H1 (cell line): ENCODE data around the gene HECTD1. TPM values are rescaled to one million over a fixed set of nuclear protein-coding genes. Genes with fewer than 3 reads are reported as not detected.

Source experiments
- CTCF ChIA-PET: fragments of 300-600 bp; sonication (Branson Sonifier 250); formaldehyde crosslinking; loops from one replicate; lab custom pipeline; 2021; ENCODE audit not compliant: partially characterized antibody; lab: Charles Lee
- POLR2A ChIA-PET: fragments of 300-600 bp; sonication (Branson Sonifier 250); formaldehyde crosslinking; loops from one replicate; lab custom pipeline; 2021; ENCODE audit warnings: inconsistent platforms; ENCODE audit not compliant: partially characterized antibody; lab: Charles Lee
- DNase-seq, 2 experiments: peaks; one replicate each; pipeline versions ENCODE4 v3.0.0 to v3.0.0-alpha.2; 2010 to 2022; ENCODE audit warnings: low spot score in 2 of 2, low read depth in 1 of 2, mixed read lengths in 1 of 2
- FAIRE-seq: peaks from 2 replicates; lab custom pipeline; 2011; peaks lifted over from hg19 to GRCh38; lab: Jason Lieb, UNC
- H2AFZ ChIP-seq: 2 replicates; pipeline ENCODE4 v1.8.1; 2012; ENCODE audit warnings: low read length, inconsistent platforms
- H2AK5ac ChIP-seq: 2 replicates; pipeline ENCODE4 v1.6.1; 2013; ENCODE audit warnings: low read depth, low read length
- H2BK120ac ChIP-seq: replicated peaks from 2 replicates; pipeline ENCODE3; 2013; ENCODE audit warnings: low read depth, low read length, inconsistent platforms
- H2BK12ac ChIP-seq: 2 replicates; pipeline ENCODE4 v1.6.1; 2013; ENCODE audit warnings: low read depth, low read length
- H2BK15ac ChIP-seq: 2 replicates; pipeline ENCODE4 v1.6.1; 2013; ENCODE audit warnings: low read length
- H2BK20ac ChIP-seq: 2 replicates; pipeline ENCODE4 v1.6.1; 2013; ENCODE audit warnings: low read length
- H2BK5ac ChIP-seq: 2 replicates; pipeline ENCODE4 v1.6.1; 2013; ENCODE audit warnings: low read depth, low read length
- H3K14ac ChIP-seq: 2 replicates; pipeline ENCODE4 v1.6.1; 2013; ENCODE audit warnings: inconsistent platforms; ENCODE audit not compliant: insufficient read length
- H3K18ac ChIP-seq: 2 replicates; pipeline ENCODE4 v1.6.1; 2013; ENCODE audit warnings: low read length; ENCODE audit errors: extremely low read depth
- H3K23ac ChIP-seq: 2 replicates; pipeline ENCODE4 v1.6.1; 2013; ENCODE audit warnings: inconsistent platforms; ENCODE audit not compliant: insufficient read length
- H3K23me2 ChIP-seq: 2 replicates; pipeline ENCODE4 v1.6.1; 2013; ENCODE audit warnings: low read depth, low read length
- H3K27ac ChIP-seq: 2 replicates; pipeline ENCODE4 v1.6.1; 2011; ENCODE audit warnings: low read depth, low read length, inconsistent platforms
- H3K27me3 ChIP-seq, 4 experiments: replicated peaks in 1 of 4; 1 replicate in 1 of 4; 2 replicates in 3 of 4; pipeline versions ENCODE4 v1.6.1 to v1.8.1; 2011 to 2013; ENCODE audit warnings: low read length in 3 of 4, mild to moderate bottlenecking in 3 of 4, inconsistent platforms in 2 of 4, mixed read lengths in 2 of 4, moderate library complexity in 1 of 4; ENCODE audit not compliant: control insufficient read depth in 3 of 4, insufficient read depth in 3 of 4; ENCODE audit errors: extremely low read depth in 1 of 4
- H3K36me3 ChIP-seq, 4 experiments: 2 replicates each; pipeline versions ENCODE4 v1.6.1 to v1.8.1; 2011 to 2013; ENCODE audit warnings: mild to moderate bottlenecking in 4 of 4, low read length in 3 of 4, moderate library complexity in 2 of 4, control low read depth in 1 of 4, inconsistent platforms in 1 of 4; ENCODE audit not compliant: insufficient read depth in 4 of 4, control insufficient read depth in 2 of 4
- H3K4ac ChIP-seq: replicated peaks from 2 replicates; pipeline ENCODE3; 2013; ENCODE audit warnings: low read length, low read depth, mixed read lengths, inconsistent platforms; ENCODE audit not compliant: insufficient read length
- H3K4me1 ChIP-seq, 4 experiments: replicated peaks in 1 of 4; 1 replicate in 1 of 4; 2 replicates in 3 of 4; pipeline versions ENCODE4 v1.6.1 to v1.8.1; 2011 to 2013; ENCODE audit warnings: low read length in 3 of 4, inconsistent platforms in 2 of 4, mixed read lengths in 1 of 4; ENCODE audit not compliant: insufficient read depth in 4 of 4, control insufficient read depth in 3 of 4
- H3K4me2 ChIP-seq, 2 experiments: 2 replicates each; pipeline versions ENCODE4 v1.6.1 to v1.8.1; 2011 to 2013; ENCODE audit warnings: low read depth in 2 of 2, low read length in 2 of 2, control low read depth in 1 of 2, inconsistent platforms in 1 of 2, mild to moderate bottlenecking in 1 of 2; ENCODE audit not compliant: insufficient read depth in 1 of 2
- H3K4me3 ChIP-seq, 4 experiments: fragments of 200-600, 300-600 bp in 1 of 4; sonication (generic), shearing (Covaris generic), sonication (Bioruptor Twin) in 1 of 4; 2 replicates each; pipeline versions ENCODE4 v1.5.1 to v1.8.1; 2011 to 2016; ENCODE audit warnings: low read length in 4 of 4, low read depth in 3 of 4, control low read depth in 2 of 4, inconsistent platforms in 2 of 4, mild to moderate bottlenecking in 2 of 4, mixed read lengths in 1 of 4, moderate library complexity in 1 of 4; ENCODE audit not compliant: insufficient read depth in 2 of 4; ENCODE audit errors: extremely low read depth in 1 of 4
- H3K56ac ChIP-seq: replicated peaks from 2 replicates; pipeline ENCODE3; 2013; ENCODE audit warnings: low read depth, mild to moderate bottlenecking, mixed read lengths, low read length, inconsistent platforms; ENCODE audit not compliant: insufficient read length
- H3K79me1 ChIP-seq: 2 replicates; pipeline ENCODE4 v1.6.1; 2013; ENCODE audit warnings: low read depth, low read length, control low read depth
- H3K79me2 ChIP-seq, 2 experiments: 2 replicates each; pipeline versions ENCODE4 v1.6.1 to v1.8.1; 2012 to 2013; ENCODE audit warnings: low read length in 2 of 2, mild to moderate bottlenecking in 2 of 2, inconsistent platforms in 1 of 2; ENCODE audit not compliant: insufficient read depth in 2 of 2, control insufficient read depth in 1 of 2
- H3K9ac ChIP-seq, 4 experiments: replicated peaks in 1 of 4; 1 replicate in 1 of 4; 2 replicates in 3 of 4; pipeline versions ENCODE4 v1.6.1 to v1.8.1; 2011 to 2013; ENCODE audit warnings: low read depth in 3 of 4, low read length in 3 of 4, control low read depth in 2 of 4, mild to moderate bottlenecking in 2 of 4, moderate library complexity in 2 of 4, inconsistent platforms in 1 of 4; ENCODE audit errors: extremely low read depth in 1 of 4
- H3K9me3 ChIP-seq, 2 experiments: 2 replicates each; pipeline versions ENCODE4 v1.6.1 to v1.8.1; 2012 to 2013; ENCODE audit warnings: mild to moderate bottlenecking in 2 of 2, moderate library complexity in 2 of 2, control low read depth in 1 of 2, inconsistent platforms in 1 of 2, low read depth in 1 of 2, low read length in 1 of 2, mixed read lengths in 1 of 2; ENCODE audit not compliant: insufficient read depth in 2 of 2
- H4K20me1 ChIP-seq, 2 experiments: replicated peaks in 1 of 2; 2 replicates each; pipeline versions ENCODE3 to v1.8.1; 2011 to 2013; ENCODE audit warnings: inconsistent platforms in 2 of 2, low read length in 2 of 2, mild to moderate bottlenecking in 1 of 2; ENCODE audit not compliant: insufficient read depth in 2 of 2, control insufficient read depth in 1 of 2
- H4K5ac ChIP-seq: 2 replicates; pipeline ENCODE4 v1.6.1; 2013; ENCODE audit warnings: low read length, low read depth, mixed read lengths, inconsistent platforms; ENCODE audit not compliant: insufficient read length
- H4K8ac ChIP-seq: 2 replicates; pipeline ENCODE4 v1.8.0; 2013; ENCODE audit warnings: mild to moderate bottlenecking, moderate library complexity, low read length, inconsistent platforms; ENCODE audit not compliant: insufficient read depth; ENCODE audit errors: extremely low read depth
- H4K91ac ChIP-seq: replicated peaks from 2 replicates; pipeline ENCODE3; 2013; ENCODE audit warnings: low read length, mixed read lengths, inconsistent platforms; ENCODE audit not compliant: insufficient read length
- SAP30 ChIP-seq: fragments of 300-600 bp; sonication (generic); IDR thresholded peaks from 2 replicates; pipeline ENCODE4 v1.7.1; 2012; ENCODE audit warnings: low read length, moderate library complexity, mild to moderate bottlenecking, inconsistent platforms; ENCODE audit not compliant: insufficient read depth, insufficient replicate concordance
- WGBS, 2 experiments: shearing (Covaris generic) in 1 of 2; methylation state at CpG; one replicate each; pipeline versions ENCODE4 v1.1.6 to v1.1.7; 2013 to 2015; ENCODE audit warnings: low lambda C conversion rate in 2 of 2, mixed read lengths in 2 of 2, inconsistent platforms in 1 of 2, low coverage in 1 of 2, missing lambda C conversion rate in 1 of 2; ENCODE audit not compliant: insufficient replicate concordance in 2 of 2, insufficient coverage in 1 of 2, insufficient read length in 1 of 2; ENCODE audit errors: extremely low coverage in 1 of 2, missing lambda C conversion rate in 1 of 2; 5-methylcytosine and 5-hydroxymethylcytosine counted together
- polyA plus RNA-seq, 7 experiments: library from polyadenylated mRNA; depleted of rRNA in 3 of 7; stranded (reverse) in 5 of 7; unstranded in 2 of 7; fragments of >200 nt in 5 of 7; fragments of 200-250 nt in 2 of 7; gene quantifications; 1 replicate in 5 of 7; 2 replicates in 1 of 7; 4 replicates in 1 of 7; pipeline versions ENCODE4 v1.2.1 to v1.2.3, GENCODE V29; 2011 to 2013; ENCODE audit warnings: missing spikeins in 2 of 7, mixed read lengths in 2 of 7
- total RNA-seq: library from RNA; stranded (reverse); fragmentation: NEBNext Ultra II Directional; extraction: Animal tissue kit (Norgen Biotek cat#: 25700); gene quantifications from 2 replicates; pipeline ENCODE4 v1.2.1, GENCODE V29; 2021

The HECTD1 gene
- total and polyA plus RNA-seq, 2 of the 8 experiments (the other 6 are each of a cell fraction or from before 2014, with no cell fraction given) = 44.7 to 105 TPM

DNA sequence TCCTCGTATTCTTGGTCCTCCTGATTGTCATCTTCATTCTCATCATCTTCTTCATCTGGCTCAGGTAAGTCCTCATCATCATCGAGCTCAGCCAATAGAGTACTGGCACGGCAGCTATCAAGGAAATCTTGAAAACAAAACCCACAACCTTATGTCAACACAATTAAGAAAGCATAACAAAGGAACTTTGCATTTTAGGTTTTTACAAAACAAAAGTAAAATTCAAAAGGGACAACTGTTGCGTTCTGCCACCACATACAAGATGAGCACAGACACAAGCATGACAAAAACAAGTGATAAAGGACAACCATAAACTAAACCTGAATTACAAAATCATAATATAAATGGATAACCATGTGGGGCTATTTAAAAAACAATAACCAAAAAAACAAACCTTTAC, 84.7 kb downstream of the HECTD1 start:
- Histone ChIP-seq H3K27ac (no peak overlapping the region), H3K36me3 (peaks cover 0 to 67% (median 18%) of the 10 kb centered on the region in 4 experiments; a peak in 7 of 8 replicates), H3K9me3 (no peaks in the 10 kb centered on the region), H2AK5ac (no peak overlapping the region), H2BK20ac (no peak overlapping the region), H3K18ac (no peak overlapping the region), H3K56ac (no peak overlapping the region), H3K9ac (no peak overlapping the region), H2BK15ac (no peak overlapping the region), H3K4me1 (peaks cover 3 to 12% (median 7%) of the 10 kb centered on the region in 4 experiments; a peak in 6 of 7 replicates), H3K23ac (no peak overlapping the region), H2BK5ac (no peak overlapping the region), H3K4me3 (no peak overlapping the region; a peak in 1 of 8 replicates), H3K79me1 (no peaks in the 10 kb centered on the region), H4K91ac (no peak overlapping the region), H4K8ac (no peak overlapping the region), H3K14ac (no peak overlapping the region), H3K79me2 (no peaks in the 10 kb centered on the region), H4K5ac (no peak overlapping the region), H2BK120ac (no peak overlapping the region), H3K23me2 (no peaks in the 10 kb centered on the region), H2BK12ac (no peak overlapping the region), H3K27me3 (no peaks in the 10 kb centered on the region), H3K4ac (no peak overlapping the region), H4K20me1 (no peaks in the 10 kb centered on the region), H3K4me2 (peak overlapping the region; percentile 34 to 43; a peak in 3 of 4 replicates), H2AFZ (no peak overlapping the region)
- 33% methylated on average over 4 of the region's 4 CpGs; no CpG with 5 or more reads in 1 of the 2 experiments for WGBS, 2 experiments
- POLR2A ChIA-PET = interaction anchor here (0.7 kb wide), 1 partner anchor 13 kb away, joined by 3 read pairs; no protein-coding TSS in a partner anchor
- DNase-seq (peak in 1 of 2 experiments; percentile 31), FAIRE-seq (peak; percentile 65)
- CTCF ChIA-PET = no interaction called here
- TF ChIP-seq SAP30 = no peak
